Uterine smooth muscle cell (primary cell): Measurements from ENCODE around the gene CASZ1. TPM values are rescaled to one million over a fixed set of nuclear protein-coding genes. Genes with fewer than 3 reads are reported as not detected.

Experiments
- total RNA-seq: library from RNA; depleted of rRNA; stranded (reverse); fragments of >200 nt; gene quantifications from 2 replicates; pipeline ENCODE4 v1.2.3, GENCODE V29; 2014

Gene CASZ1
- total RNA-seq, result 0.25 TPM in 1 of 2 replicates, not detected in the other

GRCh38 chr1:10796029-10796944 lies at the start of gene CASZ1:
Gene CASZ1 (minus strand): TSS chr1:10796646. CDS start chr1:10693889, 102,757 bp downstream.

Other genes with a start within 250 kb of the CASZ1 start
- 89.7 and 126 TPM in 2 replicates for gene TARDBP, start 216.0 kb upstream of the CASZ1 start, total RNA-seq